ENCODE results near the gene FOS.

GRCh38 chr14:75261820-75262219, 16.8 kb upstream of the FOS start:
- TF ChIP-seq CTCF (IDR thresholded peaks at IDR 0.05; ENCODE audit: low read depth, low read length) (no peak), POLR2A (IDR thresholded peaks at IDR 0.05; ENCODE audit: extremely low read depth, insufficient read length) (no peak), MAX (IDR thresholded peaks at IDR 0.05; ENCODE audit: low read depth, low read length) (no peak), MYC (IDR thresholded peaks at IDR 0.05; ENCODE audit: low read depth, low read length) (no peak)

Measured in NB4 (cell line).